Measurements from ENCODE around the gene FRMPD1.

The FRMPD1 gene

DNA sequence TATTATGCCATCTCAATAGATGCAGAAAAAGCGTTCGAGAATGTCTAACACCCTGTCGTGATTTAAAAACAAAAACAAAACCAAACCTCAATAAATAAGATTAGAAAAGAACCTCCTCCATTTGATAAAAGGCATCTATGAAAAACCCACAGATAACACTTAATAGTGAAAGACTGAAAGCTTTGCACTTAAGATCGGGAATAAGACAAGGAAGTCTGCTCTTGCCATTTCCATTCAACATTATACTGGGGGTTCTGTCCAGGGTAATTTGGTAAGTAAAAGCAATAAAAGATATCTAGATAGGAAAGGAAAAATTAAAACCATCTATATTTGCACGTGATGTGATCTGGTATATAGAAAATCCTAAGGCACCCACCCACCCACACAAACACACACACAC is 141.4 kb downstream of the FRMPD1 start:
- Histone ChIP-seq H3K9ac (ENCODE audit: low read depth, low read length, poor library complexity, severe bottlenecking) (no peak overlapping the region), H3K9me3 (ENCODE audit: insufficient read depth, low read depth, low read length) (no peaks in the 10 kb centered on the region), H3K4me2 (ENCODE audit: low read depth, low read length, poor library complexity, severe bottlenecking) (no peak overlapping the region), H3K4me3 (ENCODE audit: low read length, poor library complexity, severe bottlenecking) (no peak overlapping the region), H3K79me2 (ENCODE audit: insufficient read depth, low read length) (no peaks in the 10 kb centered on the region), H3K9me2 (replicated peaks; ENCODE audit: low read depth, low read length) (no peaks in the 10 kb centered on the region), H3K36me3 (ENCODE audit: insufficient read depth, low read length) (no peaks in the 10 kb centered on the region), H3F3A (ENCODE audit: low read depth) (no peaks in the 10 kb centered on the region), H4K20me1 (ENCODE audit: insufficient read depth, low read length, poor library complexity, severe bottlenecking) (no peaks in the 10 kb centered on the region), H2AFZ (ENCODE audit: low read length) (no peak overlapping the region), H3K27me3 (ENCODE audit: insufficient read depth, low read length, poor library complexity, severe bottlenecking) (peaks cover 100% of the 10 kb centered on the region), H3K4me1 (ENCODE audit: insufficient read depth, low read length, poor library complexity, severe bottlenecking) (no peaks in the 10 kb centered on the region)
- TF ChIP-seq, protein P1, sequence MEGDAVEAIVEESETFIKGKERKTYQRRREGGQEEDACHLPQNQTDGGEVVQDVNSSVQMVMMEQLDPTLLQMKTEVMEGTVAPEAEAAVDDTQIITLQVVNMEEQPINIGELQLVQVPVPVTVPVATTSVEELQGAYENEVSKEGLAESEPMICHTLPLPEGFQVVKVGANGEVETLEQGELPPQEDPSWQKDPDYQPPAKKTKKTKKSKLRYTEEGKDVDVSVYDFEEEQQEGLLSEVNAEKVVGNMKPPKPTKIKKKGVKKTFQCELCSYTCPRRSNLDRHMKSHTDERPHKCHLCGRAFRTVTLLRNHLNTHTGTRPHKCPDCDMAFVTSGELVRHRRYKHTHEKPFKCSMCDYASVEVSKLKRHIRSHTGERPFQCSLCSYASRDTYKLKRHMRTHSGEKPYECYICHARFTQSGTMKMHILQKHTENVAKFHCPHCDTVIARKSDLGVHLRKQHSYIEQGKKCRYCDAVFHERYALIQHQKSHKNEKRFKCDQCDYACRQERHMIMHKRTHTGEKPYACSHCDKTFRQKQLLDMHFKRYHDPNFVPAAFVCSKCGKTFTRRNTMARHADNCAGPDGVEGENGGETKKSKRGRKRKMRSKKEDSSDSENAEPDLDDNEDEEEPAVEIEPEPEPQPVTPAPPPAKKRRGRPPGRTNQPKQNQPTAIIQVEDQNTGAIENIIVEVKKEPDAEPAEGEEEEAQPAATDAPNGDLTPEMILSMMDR (conservative IDR thresholded peaks at IDR 0.05; ENCODE audit: low read length), result no peak
- no peak for TF ChIP-seq EZH2phosphoT487 (IDR thresholded peaks at IDR 0.05; ENCODE audit: borderline replicate concordance)

GRCh38 chr9:37796232-37796631 is 145.5 kb downstream of the FRMPD1 start:
- peaks cover 5% of the 10 kb centered on the region for H3K4me1 ChIP-seq (ENCODE audit: insufficient read depth, low read length, poor library complexity, severe bottlenecking)
- H2AFZ ChIP-seq (ENCODE audit: low read length), result no peak overlapping the region
- no peaks in the 10 kb centered on the region for H3K9me2 ChIP-seq (replicated peaks; ENCODE audit: low read depth, low read length)
- H3K9ac ChIP-seq (ENCODE audit: low read depth, low read length, poor library complexity, severe bottlenecking), result no peak overlapping the region
- no peaks in the 10 kb centered on the region for H3K9me3 ChIP-seq (ENCODE audit: insufficient read depth, low read depth, low read length)
- H3K4me2 ChIP-seq (ENCODE audit: low read depth, low read length, poor library complexity, severe bottlenecking), result no peak overlapping the region
- TF ChIP-seq EZH2phosphoT487 (IDR thresholded peaks at IDR 0.05; ENCODE audit: borderline replicate concordance), result no peak
- TF ChIP-seq, protein P1 (conservative IDR thresholded peaks at IDR 0.05; ENCODE audit: low read length), result no peak
- peaks cover 6% of the 10 kb centered on the region for H3K79me2 ChIP-seq (ENCODE audit: insufficient read depth, low read length)
- H3K4me3 ChIP-seq (ENCODE audit: low read length, poor library complexity, severe bottlenecking), result no peak overlapping the region
- H4K20me1 ChIP-seq (ENCODE audit: insufficient read depth, low read length, poor library complexity, severe bottlenecking), result peaks cover 5% of the 10 kb centered on the region
- no peaks in the 10 kb centered on the region for H3K36me3 ChIP-seq (ENCODE audit: insufficient read depth, low read length)
- H3F3A ChIP-seq (ENCODE audit: low read depth), result no peaks in the 10 kb centered on the region
- peaks cover 60% of the 10 kb centered on the region for H3K27me3 ChIP-seq (ENCODE audit: insufficient read depth, low read length, poor library complexity, severe bottlenecking)
